DND-41 (cell line): ENCODE results near the gene HOXA4.

Experiments
- ATAC-seq: fragments of 200-7000 bp; cut with Tn5 transposase; 3 replicates; pipeline ENCODE4 v1.9.1; 2021; ENCODE audit warnings: low read depth; ENCODE audit not compliant: insufficient read depth
- DNase-seq: peaks from one replicate; pipeline ENCODE4 v3.0.0-alpha.2; 2020
- H2AFZ ChIP-seq: 2 replicates; pipeline ENCODE4 v1.6.0; 2012; ENCODE audit warnings: low read depth, low read length
- H3K27ac ChIP-seq: 2 replicates; pipeline ENCODE4 v1.5.1; 2012; ENCODE audit warnings: low read length, inconsistent platforms
- H3K27me3 ChIP-seq: fragments of 200-600 bp; sonication (generic); 2 replicates; pipeline ENCODE4 v1.6.0; 2012; ENCODE audit warnings: low read length, mild to moderate bottlenecking, inconsistent platforms; ENCODE audit not compliant: insufficient read depth, poor library complexity
- H3K36me3 ChIP-seq: 2 replicates; pipeline ENCODE4 v1.5.1; 2012; ENCODE audit warnings: low read length, inconsistent platforms; ENCODE audit not compliant: insufficient read depth
- H3K4me1 ChIP-seq: 2 replicates; pipeline ENCODE4 v1.5.1; 2012; ENCODE audit warnings: mild to moderate bottlenecking, low read length; ENCODE audit not compliant: insufficient read depth
- H3K4me2 ChIP-seq: 2 replicates; pipeline ENCODE4 v1.6.0; 2012; ENCODE audit warnings: mild to moderate bottlenecking, moderate library complexity, low read length, inconsistent platforms; ENCODE audit not compliant: insufficient read depth
- H3K4me3 ChIP-seq, 2 experiments: fragments of 200-600 bp in 1 of 2; shearing (Covaris generic) in 1 of 2; 2 replicates each; pipeline ENCODE4 v1.5.1; 2012 to 2016; ENCODE audit warnings: inconsistent platforms in 2 of 2, low read length in 2 of 2, mild to moderate bottlenecking in 2 of 2, low read depth in 1 of 2, moderate library complexity in 1 of 2
- H3K79me2 ChIP-seq: 2 replicates; pipeline ENCODE4 v1.6.0; 2012; ENCODE audit warnings: low read length, inconsistent platforms; ENCODE audit not compliant: insufficient read depth
- H3K9ac ChIP-seq: 2 replicates; pipeline ENCODE4 v1.6.0; 2012; ENCODE audit warnings: low read depth, mild to moderate bottlenecking, inconsistent platforms, low read length, moderate library complexity
- H3K9me3 ChIP-seq: 2 replicates; pipeline ENCODE4 v1.5.1; 2012; ENCODE audit warnings: low read length, moderate library complexity, mild to moderate bottlenecking, inconsistent platforms; ENCODE audit not compliant: insufficient read depth, severe bottlenecking
- H4K20me1 ChIP-seq: 2 replicates; pipeline ENCODE4 v1.6.0; 2012; ENCODE audit warnings: low read length; ENCODE audit not compliant: insufficient read depth
- CTCF ChIP-seq: IDR thresholded peaks from 2 replicates; pipeline ENCODE4 v1.5.1; 2012; ENCODE audit warnings: borderline replicate concordance, low read length, moderate library complexity, mild to moderate bottlenecking; ENCODE audit not compliant: poor library complexity, severe bottlenecking; ENCODE audit errors: extremely low read depth
- EZH2 ChIP-seq: IDR thresholded peaks from 3 replicates; pipeline ENCODE4 v1.6.1; 2012; ENCODE audit warnings: borderline replicate concordance, low read depth, mild to moderate bottlenecking, moderate library complexity, low read length, inconsistent platforms; ENCODE audit not compliant: severe bottlenecking

Gene HOXA4

GRCh38 chr7:27163288-27164044 lies 32.9 kb upstream of the HOXA4 start:
- no peaks in the 10 kb centered on the region for H3K27me3 ChIP-seq
- H3K79me2 ChIP-seq: no peaks in the 10 kb centered on the region
- peaks cover 15% of the 10 kb centered on the region for H3K4me1 ChIP-seq
- no peak overlapping the region for H3K4me3 ChIP-seq
- no peak overlapping the region for H3K4me2 ChIP-seq
- H2AFZ ChIP-seq: peak overlapping the region; percentile 16; the same call in 1 of the 2 replicates
- ATAC-seq (no peak), DNase-seq (no peak)
- H3K9me3 ChIP-seq: no peaks in the 10 kb centered on the region
- no peak overlapping the region for H3K9ac ChIP-seq
- no peaks in the 10 kb centered on the region for H4K20me1 ChIP-seq
- TF ChIP-seq EZH2: no peak
- TF ChIP-seq CTCF: no peak
- H3K36me3 ChIP-seq: no peaks in the 10 kb centered on the region
- no peak overlapping the region for H3K27ac ChIP-seq

DNA sequence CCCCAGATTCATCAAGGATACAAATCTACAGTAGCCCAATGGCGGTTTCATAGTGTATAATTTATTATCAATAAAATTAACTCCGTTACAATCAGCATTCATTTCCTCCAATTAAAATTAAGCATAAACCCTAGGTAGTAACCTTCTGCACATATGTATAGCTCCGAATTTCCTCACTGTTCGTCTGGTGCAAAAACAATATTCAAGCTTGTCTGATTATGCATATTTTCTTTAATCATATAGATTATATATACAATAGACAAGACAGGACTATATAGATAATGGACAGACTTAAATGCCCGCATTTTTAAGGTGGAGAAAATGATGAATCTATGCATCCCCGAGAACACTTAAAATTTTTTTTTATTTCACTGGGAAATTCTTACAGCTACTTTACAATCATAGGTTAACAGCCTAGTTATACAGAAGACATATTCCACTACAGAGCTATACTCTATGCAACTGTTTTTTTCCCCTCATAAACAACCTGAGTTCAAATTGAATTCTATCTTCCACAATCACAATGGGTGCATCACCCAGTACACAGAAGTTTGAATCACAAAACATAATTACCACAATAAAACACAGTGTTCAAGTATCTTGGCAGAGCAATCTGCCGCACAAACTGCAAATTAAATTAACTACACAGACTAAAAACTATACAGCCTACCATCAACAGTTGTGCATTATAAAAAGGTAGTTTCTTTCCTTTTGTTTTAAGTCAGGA lies 32.2 kb upstream of the HOXA4 start:
- TF ChIP-seq EZH2: no peak
- no peak for TF ChIP-seq CTCF
- DNase-seq (no peak), ATAC-seq (no peak)
- Histone ChIP-seq H3K4me3 (no peak overlapping the region), H3K27me3 (no peaks in the 10 kb centered on the region), H4K20me1 (no peaks in the 10 kb centered on the region), H2AFZ (no peak overlapping the region), H3K36me3 (no peaks in the 10 kb centered on the region), H3K9ac (no peak overlapping the region), H3K9me3 (no peaks in the 10 kb centered on the region), H3K79me2 (no peaks in the 10 kb centered on the region), H3K4me2 (no peak overlapping the region), H3K4me1 (peaks cover 15% of the 10 kb centered on the region), H3K27ac (no peak overlapping the region)

GRCh38 chr7:27161721-27162560 lies 31.4 kb upstream of the HOXA4 start:
- H3K36me3 ChIP-seq: no peaks in the 10 kb centered on the region
- no peak overlapping the region for H3K4me3 ChIP-seq
- no peak overlapping the region for H3K27ac ChIP-seq
- no peaks in the 10 kb centered on the region for H3K27me3 ChIP-seq
- no peak for DNase-seq
- no peaks in the 10 kb centered on the region for H4K20me1 ChIP-seq
- H3K4me1 ChIP-seq: peaks cover 20% of the 10 kb centered on the region
- no peak overlapping the region for H3K9ac ChIP-seq
- no peaks in the 10 kb centered on the region for H3K9me3 ChIP-seq
- no peaks in the 10 kb centered on the region for H3K79me2 ChIP-seq
- peak overlapping the region; percentile 54; the same call in 1 of the 2 replicates for H2AFZ ChIP-seq
- TF ChIP-seq EZH2: no peak
- no peak for TF ChIP-seq CTCF
- no peak for ATAC-seq
- H3K4me2 ChIP-seq: no peak overlapping the region
